GM23248 (cell line): ENCODE measurements around the gene IRF1.

Experiments used
- EZH2 ChIP-seq: fragments of 200-600 bp; sonication (generic); IDR thresholded peaks from 2 replicates; pipeline ENCODE4 v1.6.1; 2018; ENCODE audit warnings: antibody characterized with exemption, mild to moderate bottlenecking; ENCODE audit not compliant: insufficient read depth, poor library complexity, severe bottlenecking
- EZH2phosphoT487 ChIP-seq: fragments of 200-600 bp; sonication (generic); IDR thresholded peaks from 2 replicates; pipeline ENCODE4 v1.6.1; 2018; ENCODE audit warnings: antibody characterized with exemption, moderate library complexity, mild to moderate bottlenecking, low read depth; ENCODE audit not compliant: insufficient read depth

DNA sequence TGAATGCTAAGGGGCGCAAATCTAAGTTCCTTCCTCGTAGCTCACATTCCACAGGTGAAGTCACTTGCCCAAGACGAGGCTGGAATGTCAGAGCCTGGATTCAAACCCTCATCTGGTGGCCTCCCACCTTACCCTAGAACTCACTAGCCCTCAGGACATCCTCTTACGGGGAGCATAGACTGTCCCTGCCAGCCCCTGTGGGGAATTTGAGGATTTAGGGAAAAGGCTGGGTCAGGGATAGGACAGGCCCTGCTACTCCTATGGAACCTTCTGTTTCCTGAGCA, 45.0 kb downstream of the IRF1 start:
- TF ChIP-seq EZH2phosphoT487: no peak
- TF ChIP-seq EZH2: no peak
